ENCODE results near the gene G6PC3.
"Not testable (repeated sequence)": the region's sequence is repeated elsewhere in the genome, so short reads cannot be mapped to it uniquely, and the experiment has no call there.

G6PC3 gene

GRCh38 chr17:44084131-44084538 lies 13.6 kb downstream of the G6PC3 start:
- DNase-seq (ENCODE audit: low read depth): peak; percentile 35

GRCh38 chr17:44084921-44085320 lies 14.4 kb downstream of the G6PC3 start:
- DNase-seq (ENCODE audit: low read depth): no peak

GRCh38 chr17:44085908-44086307 lies 15.4 kb downstream of the G6PC3 start:
- no peak for DNase-seq (ENCODE audit: low read depth)

- DNase-seq (ENCODE audit: low read depth): peak; percentile 26
Measured at GRCh38 chr17:44086364-44087311, 16.1 kb downstream of the G6PC3 start.

GRCh38 chr17:44087319-44087718 lies 16.8 kb downstream of the G6PC3 start:
- DNase-seq (ENCODE audit: low read depth): no peak

- DNase-seq (ENCODE audit: low read depth): no peak
Measured at GRCh38 chr17:44088254-44088653, 17.7 kb downstream of the G6PC3 start.

GRCh38 chr17:44091200-44091997 lies 20.9 kb downstream of the G6PC3 start:
- DNase-seq (ENCODE audit: low read depth): no peak

GRCh38 chr17:44092051-44092450 lies 21.5 kb downstream of the G6PC3 start:
- no peak for DNase-seq (ENCODE audit: low read depth)

- DNase-seq (ENCODE audit: low read depth): no peak
Measured at GRCh38 chr17:44093231-44093900, 22.8 kb downstream of the G6PC3 start.

GRCh38 chr17:44094701-44095387 lies 24.3 kb downstream of the G6PC3 start:
- DNase-seq (ENCODE audit: low read depth): no peak

GRCh38 chr17:44095388-44095646 lies 24.8 kb downstream of the G6PC3 start:
- no peak for DNase-seq (ENCODE audit: low read depth)

- no peak for DNase-seq (ENCODE audit: low read depth)
Measured at GRCh38 chr17:44095647-44096496, 25.3 kb downstream of the G6PC3 start.

GRCh38 chr17:44097110-44097958 lies 26.8 kb downstream of the G6PC3 start:
- no peak for DNase-seq (ENCODE audit: low read depth)

GRCh38 chr17:44101858-44102257 lies 31.3 kb downstream of the G6PC3 start:
- DNase-seq (ENCODE audit: low read depth): not testable (repeated sequence)

GRCh38 chr17:44102849-44103622 lies 32.5 kb downstream of the G6PC3 start:
- DNase-seq (ENCODE audit: low read depth): no peak

- no peak for DNase-seq (ENCODE audit: low read depth)
Measured at GRCh38 chr17:44105483-44105882, 34.9 kb downstream of the G6PC3 start.

GRCh38 chr17:44105941-44106340 lies 35.4 kb downstream of the G6PC3 start:
- no peak for DNase-seq (ENCODE audit: low read depth)

GRCh38 chr17:44106801-44107200 lies 36.3 kb downstream of the G6PC3 start:
- DNase-seq (ENCODE audit: low read depth): no peak
